ENCODE results near the gene WWOX.

GRCh38 chr16:79192904-79193303 is 1093.5 kb downstream of the WWOX start:
- no peak for TF ChIP-seq EZH2phosphoT487 (IDR thresholded peaks at IDR 0.05; ENCODE audit: low read depth, severe bottlenecking, unreplicated experiment)
- TF ChIP-seq CTCF (IDR thresholded peaks at IDR 0.05; ENCODE audit: poor library complexity): no peak

Measured in hepatocyte (in vitro differentiated cells).